Gastroesophageal sphincter (tissue), 4 donors: Measurements from ENCODE around the gene PROZ. TPM values are rescaled to one million over a fixed set of nuclear protein-coding genes. Genes with fewer than 3 reads are reported as not detected.

Experiments
- ATAC-seq: fragments of 150-250 bp; one replicate; pipeline ENCODE4 v1.9.1; 2016; ENCODE audit warnings: mild to moderate bottlenecking, moderate library complexity
- H3K27ac ChIP-seq, 4 donors: fragments of 200-600 bp; sonication (generic) in 3 of 4; 1 replicate in 3 of 4; 2 replicates in 1 of 4; pipeline ENCODE4 v1.5.1; 2016 to 2019
- H3K27me3 ChIP-seq: fragments of 200-600 bp; sonication (generic); one replicate; pipeline ENCODE4 v1.5.1; 2019
- H3K36me3 ChIP-seq, 2 donors: fragments of 200-600 bp; sonication (generic); one replicate each; pipeline ENCODE4 v1.5.1; 2019; ENCODE audit warnings: control low read depth in 1 of 2
- H3K4me1 ChIP-seq, 3 donors: fragments of 200-600 bp; sonication (generic); 1 replicate in 2 of 3; 2 replicates in 1 of 3; pipeline ENCODE4 v1.5.1; 2016 to 2019; ENCODE audit warnings: control low read depth in 2 of 3
- H3K4me3 ChIP-seq, 2 donors: fragments of 200-600 bp; sonication (generic); one replicate each; pipeline ENCODE4 v1.5.1; 2019; ENCODE audit warnings: mild to moderate bottlenecking in 1 of 2, moderate library complexity in 1 of 2
- H3K9me3 ChIP-seq, 3 donors: fragments of 200-600 bp; sonication (generic); one replicate each; pipeline ENCODE4 v1.5.1; 2017 to 2019; ENCODE audit warnings: control low read depth in 2 of 3
- CTCF ChIP-seq, 4 experiments: fragments of 200-600 bp in 2 of 4; fragments of 450-650 bp in 2 of 4; sonication (generic) in 1 of 4; IDR thresholded peaks; one replicate each; pipeline ENCODE4 v1.5.1; 2017 to 2019; ENCODE audit warnings: antibody characterized with exemption in 4 of 4, mild to moderate bottlenecking in 2 of 4, moderate library complexity in 2 of 4
- EP300 ChIP-seq: sonication (generic); formaldehyde crosslinking; IDR thresholded peaks from one replicate; pipeline ENCODE4 v1.6.1; 2017; ENCODE audit warnings: antibody characterized with exemption, mild to moderate bottlenecking
- POLR2A ChIP-seq, 2 donors: fragments of 450-650 bp; IDR thresholded peaks; one replicate each; pipeline ENCODE4 v1.6.1; 2017; ENCODE audit warnings: antibody characterized with exemption in 2 of 2, mild to moderate bottlenecking in 2 of 2, moderate library complexity in 1 of 2
- POLR2AphosphoS5 ChIP-seq: sonication (generic); formaldehyde crosslinking; IDR thresholded peaks from one replicate; pipeline ENCODE4 v1.6.1; 2017; ENCODE audit warnings: antibody characterized with exemption
- WGBS, 2 donors: methylation state at CpG; one replicate each; pipeline ENCODE4 v1.1.5; 2018; ENCODE audit warnings: low coverage in 1 of 2; 5-methylcytosine and 5-hydroxymethylcytosine counted together
- total RNA-seq, 4 donors: library from RNA; depleted of rRNA; stranded (reverse); fragments of >200 nt; gene quantifications; one replicate each; pipeline ENCODE4 v1.1.0, GENCODE V29; 2016

The PROZ gene
- total RNA-seq, 4 donors from 2014 or later, result not detected

GRCh38 chr13:113137691-113138298 is 20.7 kb upstream of the PROZ start:
- TF ChIP-seq POLR2AphosphoS5 (no peak), POLR2A (IDR thresholded peaks at IDR 0.05) (no peak), CTCF (IDR thresholded peaks at IDR 0.05) (no peak), EP300 (no peak)
- WGBS, 2 donors, result 78 to 87% methylated on average over 7 to 10 of the region's 11 CpGs
- Histone ChIP-seq H3K9me3 (no peaks in the 10 kb centered on the region), H3K27ac (no peak overlapping the region), H3K4me3 (no peak overlapping the region), H3K4me1 (no peaks in the 10 kb centered on the region), H3K36me3 (peaks cover 0 to 9% of the 10 kb centered on the region in 2 donors), H3K27me3 (no peaks in the 10 kb centered on the region)
- no peak for ATAC-seq

- peaks cover 0 to 17% of the 10 kb centered on the region in 2 donors for H3K36me3 ChIP-seq
- WGBS, 2 donors, result 71 to 79% methylated on average over 7 to 11 of the region's 16 CpGs
- no peak for TF ChIP-seq CTCF (IDR thresholded peaks at IDR 0.05)
- no peak for TF ChIP-seq EP300
- TF ChIP-seq POLR2AphosphoS5, result no peak
- TF ChIP-seq POLR2A (IDR thresholded peaks at IDR 0.05), result no peak
- ATAC-seq, result no peak
- no peak overlapping the region for H3K27ac ChIP-seq
- no peaks in the 10 kb centered on the region for H3K4me1 ChIP-seq
- H3K4me3 ChIP-seq, result no peak overlapping the region
- H3K27me3 ChIP-seq, result no peaks in the 10 kb centered on the region
- H3K9me3 ChIP-seq, result no peaks in the 10 kb centered on the region
These were observed 19.5 kb upstream of the PROZ start for GRCh38 chr13:113138792-113139551.

GRCh38 chr13:113139577-113139976 is 18.9 kb upstream of the PROZ start:
- no peak for ATAC-seq
- H3K36me3 ChIP-seq, result peaks cover 0 to 22% of the 10 kb centered on the region in 2 donors
- H3K4me1 ChIP-seq, result no peaks in the 10 kb centered on the region
- H3K9me3 ChIP-seq, result no peaks in the 10 kb centered on the region
- no peaks in the 10 kb centered on the region for H3K27me3 ChIP-seq
- 78 to 83% methylated on average over 3 to 5 of the region's 5 CpGs for WGBS, 2 donors
- no peak overlapping the region for H3K4me3 ChIP-seq
- TF ChIP-seq CTCF (IDR thresholded peaks at IDR 0.05) (no peak), POLR2AphosphoS5 (no peak), POLR2A (IDR thresholded peaks at IDR 0.05) (no peak)
- no peak overlapping the region for H3K27ac ChIP-seq

- H3K4me3 ChIP-seq, result no peak overlapping the region
- no peaks in the 10 kb centered on the region for H3K27me3 ChIP-seq
- H3K27ac ChIP-seq, result no peak overlapping the region
- H3K36me3 ChIP-seq, result peaks cover 0 to 23% of the 10 kb centered on the region in 2 donors
- 91 to 98% methylated on average over 4 to 10 of the region's 26 CpGs for WGBS, 2 donors
- no peak for ATAC-seq
- no peak for TF ChIP-seq POLR2A (IDR thresholded peaks at IDR 0.05)
- no peak for TF ChIP-seq EP300
- TF ChIP-seq CTCF (IDR thresholded peaks at IDR 0.05), result no peak
- TF ChIP-seq POLR2AphosphoS5, result no peak
- no peaks in the 10 kb centered on the region for H3K4me1 ChIP-seq
- no peaks in the 10 kb centered on the region for H3K9me3 ChIP-seq
These were observed 17.5 kb upstream of the PROZ start for GRCh38 chr13:113140677-113141600.
